Loucy (cell line): ENCODE results near the gene CAMSAP1.

Experiments
- H2AFZ ChIP-seq: fragments of 200-600 bp; sonication (generic); 2 replicates; pipeline ENCODE4 v1.6.0; 2016; ENCODE audit warnings: antibody characterized with exemption, mild to moderate bottlenecking, low read length, moderate library complexity
- H3F3A ChIP-seq: fragments of 200-600 bp; 2 replicates; pipeline ENCODE4 v1.6.0; 2016; ENCODE audit warnings: antibody characterized with exemption, low read depth, mild to moderate bottlenecking
- H3K27me3 ChIP-seq: fragments of 200-600 bp; sonication (generic); 2 replicates; pipeline ENCODE4 v1.6.1; 2014; ENCODE audit warnings: low read length, mild to moderate bottlenecking; ENCODE audit not compliant: insufficient read depth, poor library complexity, severe bottlenecking
- H3K36me3 ChIP-seq: fragments of 200-600 bp; sonication (generic); 2 replicates; pipeline ENCODE4 v1.6.1; 2016; ENCODE audit warnings: low read length; ENCODE audit not compliant: insufficient read depth
- H3K4me1 ChIP-seq: fragments of 200-600 bp; sonication (generic); 2 replicates; pipeline ENCODE4 v1.5.1; 2014; ENCODE audit warnings: low read length, mild to moderate bottlenecking; ENCODE audit not compliant: insufficient read depth, poor library complexity, severe bottlenecking
- H3K4me2 ChIP-seq: fragments of 200-600 bp; sonication (generic); 2 replicates; pipeline ENCODE4 v1.6.0; 2014; ENCODE audit warnings: antibody characterized with exemption, low read length, low read depth, mild to moderate bottlenecking; ENCODE audit not compliant: poor library complexity, severe bottlenecking
- H3K4me3 ChIP-seq: fragments of 200-600 bp; sonication (generic); 2 replicates; pipeline ENCODE4 v1.5.1; 2014; ENCODE audit warnings: low read length, mild to moderate bottlenecking, mixed read lengths; ENCODE audit not compliant: poor library complexity, severe bottlenecking
- H3K79me2 ChIP-seq: fragments of 200-600 bp; sonication (generic); 2 replicates; pipeline ENCODE4 v1.6.1; 2014; ENCODE audit warnings: low read length; ENCODE audit not compliant: insufficient read depth
- H3K9ac ChIP-seq: fragments of 200-600 bp; sonication (generic); 2 replicates; pipeline ENCODE4 v1.6.0; 2014; ENCODE audit warnings: mild to moderate bottlenecking, low read depth, low read length, moderate library complexity; ENCODE audit not compliant: poor library complexity, severe bottlenecking
- H3K9me2 ChIP-seq: fragments of 200-600 bp; sonication (generic); replicated peaks from 2 replicates; pipeline ENCODE4 v1.6.1; 2016; ENCODE audit warnings: low read depth, low read length, mixed read lengths
- H3K9me3 ChIP-seq: fragments of 200-600 bp; sonication (generic); 2 replicates; pipeline ENCODE4 v1.6.1; 2014; ENCODE audit warnings: mild to moderate bottlenecking, antibody characterized with exemption, low read length, low read depth; ENCODE audit not compliant: insufficient read depth
- H4K20me1 ChIP-seq: fragments of 200-600 bp; sonication (generic); 2 replicates; pipeline ENCODE4 v1.6.0; 2014; ENCODE audit warnings: antibody characterized with exemption, low read length, mild to moderate bottlenecking; ENCODE audit not compliant: insufficient read depth, poor library complexity, severe bottlenecking
- EZH2phosphoT487 ChIP-seq: fragments of 200-600 bp; IDR thresholded peaks from 2 replicates; pipeline ENCODE4 v1.6.1; 2018; ENCODE audit warnings: antibody characterized with exemption, mild to moderate bottlenecking, moderate library complexity, borderline replicate concordance
- TF ChIP-seq, protein P1 (sequence below): fragments of 200-600 bp; sonication (generic); conservative IDR thresholded peaks from 2 replicates; pipeline ENCODE4 v1.5.1; 2014; ENCODE audit warnings: mild to moderate bottlenecking, antibody characterized with exemption, low read length

CAMSAP1 gene

GRCh38 chr9:135857371-135857786 lies 50.0 kb downstream of the CAMSAP1 start:
- no peaks in the 10 kb centered on the region for H4K20me1 ChIP-seq
- no peak overlapping the region for H2AFZ ChIP-seq
- H3K4me2 ChIP-seq = no peak overlapping the region
- no peaks in the 10 kb centered on the region for H3K9me2 ChIP-seq
- no peaks in the 10 kb centered on the region for H3K27me3 ChIP-seq
- peaks cover 10% of the 10 kb centered on the region; the same call in 1 of the 2 replicates for H3K79me2 ChIP-seq
- no peak for TF ChIP-seq EZH2phosphoT487
- TF ChIP-seq, protein P1, sequence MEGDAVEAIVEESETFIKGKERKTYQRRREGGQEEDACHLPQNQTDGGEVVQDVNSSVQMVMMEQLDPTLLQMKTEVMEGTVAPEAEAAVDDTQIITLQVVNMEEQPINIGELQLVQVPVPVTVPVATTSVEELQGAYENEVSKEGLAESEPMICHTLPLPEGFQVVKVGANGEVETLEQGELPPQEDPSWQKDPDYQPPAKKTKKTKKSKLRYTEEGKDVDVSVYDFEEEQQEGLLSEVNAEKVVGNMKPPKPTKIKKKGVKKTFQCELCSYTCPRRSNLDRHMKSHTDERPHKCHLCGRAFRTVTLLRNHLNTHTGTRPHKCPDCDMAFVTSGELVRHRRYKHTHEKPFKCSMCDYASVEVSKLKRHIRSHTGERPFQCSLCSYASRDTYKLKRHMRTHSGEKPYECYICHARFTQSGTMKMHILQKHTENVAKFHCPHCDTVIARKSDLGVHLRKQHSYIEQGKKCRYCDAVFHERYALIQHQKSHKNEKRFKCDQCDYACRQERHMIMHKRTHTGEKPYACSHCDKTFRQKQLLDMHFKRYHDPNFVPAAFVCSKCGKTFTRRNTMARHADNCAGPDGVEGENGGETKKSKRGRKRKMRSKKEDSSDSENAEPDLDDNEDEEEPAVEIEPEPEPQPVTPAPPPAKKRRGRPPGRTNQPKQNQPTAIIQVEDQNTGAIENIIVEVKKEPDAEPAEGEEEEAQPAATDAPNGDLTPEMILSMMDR = no peak
- no peak overlapping the region for H3K9ac ChIP-seq
- H3F3A ChIP-seq = no peaks in the 10 kb centered on the region
- H3K36me3 ChIP-seq = peaks cover 46% of the 10 kb centered on the region; the same call in 1 of the 2 replicates
- H3K9me3 ChIP-seq = no peaks in the 10 kb centered on the region
- no peaks in the 10 kb centered on the region for H3K4me1 ChIP-seq
- H3K4me3 ChIP-seq = no peak overlapping the region

DNA sequence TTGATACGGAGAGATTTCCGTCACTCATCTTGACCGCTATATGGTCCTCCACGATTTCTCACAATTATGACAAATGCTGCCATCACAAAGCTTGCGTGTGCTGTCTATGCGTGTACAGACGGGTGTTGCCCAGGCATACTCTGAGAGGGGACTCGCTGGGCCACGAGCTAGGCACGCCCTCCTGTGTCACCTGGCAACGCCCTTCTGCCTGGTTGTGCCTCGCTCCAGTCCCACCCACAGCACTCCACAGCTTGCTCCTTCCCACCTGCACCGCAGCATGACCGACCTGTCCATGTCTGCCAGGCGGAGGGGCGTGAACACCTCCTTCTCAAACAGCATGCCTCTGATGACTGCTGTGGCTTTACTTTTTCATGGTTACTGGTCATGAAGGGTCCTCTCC lies 55.6 kb downstream of the CAMSAP1 start:
- no peaks in the 10 kb centered on the region for H3K9me3 ChIP-seq
- no peak overlapping the region for H3K4me3 ChIP-seq
- H3F3A ChIP-seq = no peaks in the 10 kb centered on the region
- H3K9ac ChIP-seq = no peak overlapping the region
- no peak overlapping the region for H2AFZ ChIP-seq
- H4K20me1 ChIP-seq = no peaks in the 10 kb centered on the region
- TF ChIP-seq, protein P1 = no peak
- no peak for TF ChIP-seq EZH2phosphoT487
- H3K79me2 ChIP-seq = no peaks in the 10 kb centered on the region
- H3K27me3 ChIP-seq = no peaks in the 10 kb centered on the region
- no peak overlapping the region for H3K4me2 ChIP-seq
- H3K36me3 ChIP-seq = peaks cover 53% of the 10 kb centered on the region; the same call in 1 of the 2 replicates
- peaks cover 10% of the 10 kb centered on the region for H3K4me1 ChIP-seq
- H3K9me2 ChIP-seq = no peaks in the 10 kb centered on the region

GRCh38 chr9:135850737-135851136 lies 56.6 kb downstream of the CAMSAP1 start:
- Histone ChIP-seq H3K4me2 (no peak overlapping the region), H3K36me3 (peaks cover 48% of the 10 kb centered on the region; the same call in 1 of the 2 replicates), H3K27me3 (no peaks in the 10 kb centered on the region), H3K9ac (no peak overlapping the region), H3K79me2 (no peaks in the 10 kb centered on the region), H3F3A (no peaks in the 10 kb centered on the region), H3K9me3 (no peaks in the 10 kb centered on the region), H3K9me2 (no peaks in the 10 kb centered on the region), H4K20me1 (no peaks in the 10 kb centered on the region), H2AFZ (no peak overlapping the region), H3K4me1 (peaks cover 10% of the 10 kb centered on the region), H3K4me3 (no peak overlapping the region)
- TF ChIP-seq EZH2phosphoT487 = no peak
- TF ChIP-seq, protein P1 = no peak
